Ovary (tissue), 9 donors: ENCODE results near the gene RCN2. TPM values are rescaled to one million over a fixed set of nuclear protein-coding genes. Genes with fewer than 3 reads are reported as not detected.

ENCODE experiments used
- DNase-seq, 5 donors: peaks; one replicate each; pipeline ENCODE4 v3.0.0-alpha.2; 2019 to 2020
- H3K27ac ChIP-seq, 2 donors: fragments of 200-600 bp; one replicate each; pipeline versions ENCODE4 v1.5.1 to v1.8.0; 2019 to 2022
- H3K27me3 ChIP-seq: fragments of 200-600 bp; one replicate; pipeline ENCODE4 v1.8.0; 2022
- H3K36me3 ChIP-seq: fragments of 200-600 bp; sonication (generic); one replicate; pipeline ENCODE4 v1.5.1; 2019
- H3K4me1 ChIP-seq: one replicate; pipeline ENCODE4 v1.8.1; 2013; ENCODE audit warnings: mild to moderate bottlenecking, moderate library complexity; ENCODE audit not compliant: insufficient read depth
- H3K4me3 ChIP-seq: fragments of 200-600 bp; sonication (generic); one replicate; pipeline ENCODE4 v1.5.1; 2017
- H3K9me3 ChIP-seq, 2 donors: fragments of 200-600 bp in 1 of 2; sonication (generic) in 1 of 2; one replicate each; pipeline versions ENCODE4 v1.5.1 to v1.8.1; 2013 to 2019; ENCODE audit warnings: mild to moderate bottlenecking in 1 of 2, moderate library complexity in 1 of 2
- EP300 ChIP-seq: sonication (generic); formaldehyde crosslinking; IDR thresholded peaks from one replicate; pipeline ENCODE4 v1.6.1; 2017; ENCODE audit warnings: antibody characterized with exemption
- POLR2A ChIP-seq: fragments of 450-650 bp; IDR thresholded peaks from one replicate; pipeline ENCODE4 v1.6.1; 2017; ENCODE audit warnings: antibody characterized with exemption, mild to moderate bottlenecking, moderate library complexity
- WGBS, 3 donors: extraction: QIAGEN DNeasy Blood & Tissue Kit in 1 of 3; methylation state at CpG; one replicate each; pipeline versions ENCODE4 v1.1.5 to v1.1.7; 2013 to 2017; 5-methylcytosine and 5-hydroxymethylcytosine counted together
- intact Hi-C, 4 donors: fragments of 100-400 bp; cut with DNase I; formaldehyde crosslinking; loops; one replicate each; pipeline versions ENCODE4 v1.11.0 to v1.15.1; 2022 to 2023
- polyA plus RNA-seq, 2 donors: library from polyadenylated mRNA; stranded (reverse); fragments of 200-250 nt in 1 of 2; fragments of 350-450 nt in 1 of 2; fragmentation: Illumina TruSeq in 1 of 2; extraction: RNeasy Lipid Tissue Mini Kit (QIAGEN cat#74804) in 1 of 2; gene quantifications; one replicate each; pipeline ENCODE4 v1.2.3, GENCODE V29; 2013 to 2014
- total RNA-seq, 7 donors: library from RNA; depleted of rRNA in 2 of 7; stranded (reverse); fragments of >200 nt in 2 of 7; fragmentation: NEBNext Ultra II Directional in 3 of 7; extraction: Animal tissue kit (Norgen Biotek cat#: 25700) in 3 of 7; gene quantifications; one replicate each; pipeline versions ENCODE4 v1.1.0 to v1.2.4, GENCODE V29; 2016 to 2023
- TF ChIP-seq, protein P1 (sequence below), 3 donors: fragments of 450-650 bp in 2 of 3; fragments of 200-600 bp in 1 of 3; IDR thresholded peaks; one replicate each; pipeline versions ENCODE4 v1.5.1 to v1.8.0; 2016 to 2022; ENCODE audit warnings: antibody characterized with exemption in 3 of 3, mild to moderate bottlenecking in 1 of 3
- donor health status: DM: no; HTN: no; CAD: no; lungs with moderate emphysema.
- donor health status: DM: no; HTN: no; CAD: no.
- donor health status: Bipolar disorder and iron deficiency.
- donor health status: DM: yes; HTN: yes; CAD: no.
- donor health status: DM: no; HTN: no; CAD: no.
- donor health status: DM: yes; HTN: yes; CAD: no.

RCN2 gene
- total and polyA plus RNA-seq, 9 donors = 31.7 to 69.2 (median 47.8) TPM

DNA sequence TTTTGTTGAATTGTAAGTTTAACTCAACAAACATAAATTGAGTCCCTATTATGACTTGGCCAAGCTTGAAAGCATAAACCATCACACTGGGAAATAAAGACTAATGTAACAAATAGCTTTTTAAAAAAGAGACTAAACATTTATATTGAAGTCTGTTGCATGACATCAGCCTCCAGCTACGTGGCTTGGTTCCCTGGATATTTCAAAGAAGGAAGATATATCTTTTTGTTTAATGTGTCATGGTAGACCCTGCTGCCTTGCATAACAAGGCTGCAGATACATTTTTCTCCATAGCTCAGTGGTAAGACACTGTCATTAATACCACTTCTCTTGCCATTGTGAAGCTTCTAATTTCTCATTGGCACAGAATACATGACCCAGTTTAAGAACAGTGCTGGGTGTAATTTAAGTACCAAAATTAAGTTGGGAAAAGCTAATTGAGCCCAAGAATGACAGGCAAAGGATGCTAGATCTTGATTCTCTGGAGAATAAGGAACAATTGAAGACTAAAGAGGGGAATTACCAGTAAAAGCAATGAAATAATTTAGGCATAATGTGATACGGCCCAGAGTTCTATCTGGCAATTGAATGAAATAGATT lies 14.0 kb downstream of the RCN2 start:
- Histone ChIP-seq H3K27ac (no peak overlapping the region), H3K4me3 (no peak overlapping the region), H3K27me3 (no peaks in the 10 kb centered on the region), H3K9me3 (no peaks in the 10 kb centered on the region), H3K36me3 (no peaks in the 10 kb centered on the region), H3K4me1 (no peaks in the 10 kb centered on the region)
- intact Hi-C loops = no loop called here
- TF ChIP-seq, protein P1, sequence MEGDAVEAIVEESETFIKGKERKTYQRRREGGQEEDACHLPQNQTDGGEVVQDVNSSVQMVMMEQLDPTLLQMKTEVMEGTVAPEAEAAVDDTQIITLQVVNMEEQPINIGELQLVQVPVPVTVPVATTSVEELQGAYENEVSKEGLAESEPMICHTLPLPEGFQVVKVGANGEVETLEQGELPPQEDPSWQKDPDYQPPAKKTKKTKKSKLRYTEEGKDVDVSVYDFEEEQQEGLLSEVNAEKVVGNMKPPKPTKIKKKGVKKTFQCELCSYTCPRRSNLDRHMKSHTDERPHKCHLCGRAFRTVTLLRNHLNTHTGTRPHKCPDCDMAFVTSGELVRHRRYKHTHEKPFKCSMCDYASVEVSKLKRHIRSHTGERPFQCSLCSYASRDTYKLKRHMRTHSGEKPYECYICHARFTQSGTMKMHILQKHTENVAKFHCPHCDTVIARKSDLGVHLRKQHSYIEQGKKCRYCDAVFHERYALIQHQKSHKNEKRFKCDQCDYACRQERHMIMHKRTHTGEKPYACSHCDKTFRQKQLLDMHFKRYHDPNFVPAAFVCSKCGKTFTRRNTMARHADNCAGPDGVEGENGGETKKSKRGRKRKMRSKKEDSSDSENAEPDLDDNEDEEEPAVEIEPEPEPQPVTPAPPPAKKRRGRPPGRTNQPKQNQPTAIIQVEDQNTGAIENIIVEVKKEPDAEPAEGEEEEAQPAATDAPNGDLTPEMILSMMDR (IDR thresholded peaks at IDR 0.05) = no peak
- DNase-seq = no peak
- WGBS, 3 donors = 43 to 57% (median 51%) methylated on average over 2 of the region's 2 CpGs

DNA sequence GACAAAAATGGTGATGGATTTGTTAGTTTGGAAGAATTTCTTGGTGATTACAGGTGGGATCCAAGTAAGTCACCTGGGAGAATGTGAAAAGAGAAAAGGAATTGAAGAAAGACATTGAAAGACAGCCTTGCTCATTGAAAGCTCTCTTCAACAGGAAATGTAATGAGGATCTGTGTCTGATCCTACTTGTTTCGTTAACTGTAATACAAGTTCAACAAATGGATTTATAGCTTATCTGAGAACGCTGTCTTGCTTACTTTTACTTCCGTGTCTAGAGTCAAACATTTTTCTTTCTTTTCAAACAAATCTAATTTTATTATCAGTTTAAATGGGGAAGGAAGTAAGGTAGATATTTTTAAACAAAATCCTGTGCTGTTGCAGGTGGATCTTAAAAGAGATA lies 15.9 kb downstream of the RCN2 start:
- no peak overlapping the region for H3K4me3 ChIP-seq
- no peak for DNase-seq
- WGBS, 3 donors = 78 to 82% (median 81%) methylated on average over 3 of the region's 3 CpGs
- no peaks in the 10 kb centered on the region for H3K4me1 ChIP-seq
- no peaks in the 10 kb centered on the region for H3K9me3 ChIP-seq
- no peaks in the 10 kb centered on the region for H3K27me3 ChIP-seq
- no peak for TF ChIP-seq EP300
- no peak for TF ChIP-seq POLR2A
- TF ChIP-seq, protein P1 (IDR thresholded peaks at IDR 0.05) = no peak
- H3K27ac ChIP-seq = no peak overlapping the region
- intact Hi-C loops = no loop called here
- H3K36me3 ChIP-seq = no peaks in the 10 kb centered on the region

DNA sequence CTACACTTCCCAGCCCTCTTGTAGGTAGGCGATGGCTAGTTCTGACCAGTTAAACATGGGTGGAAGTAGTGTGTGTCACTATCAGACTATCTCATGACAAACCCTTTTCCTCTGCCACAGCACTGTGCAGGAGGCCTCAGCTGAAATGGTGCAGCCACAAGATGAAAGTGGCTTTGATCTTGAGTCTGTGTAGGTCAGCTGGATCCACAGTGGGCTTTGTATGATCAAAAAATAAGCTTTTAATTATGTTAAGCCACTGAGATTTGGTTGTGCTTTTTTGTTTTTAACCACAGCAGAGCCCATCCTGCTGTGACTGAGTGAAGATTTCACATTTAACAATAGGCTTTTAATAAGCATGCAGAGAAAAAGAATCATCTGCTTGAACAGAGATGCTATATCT lies 19.7 kb downstream of the RCN2 start:
- 92 to 96% (median 94%) methylated on average over 1 of the region's 1 CpG for WGBS, 3 donors
- intact Hi-C loops = no loop called here
- Histone ChIP-seq H3K9me3 (no peaks in the 10 kb centered on the region), H3K4me3 (no peak overlapping the region), H3K36me3 (no peaks in the 10 kb centered on the region), H3K27me3 (no peaks in the 10 kb centered on the region), H3K4me1 (no peaks in the 10 kb centered on the region), H3K27ac (no peak overlapping the region)
- TF ChIP-seq, protein P1 (IDR thresholded peaks at IDR 0.05) = no peak
- TF ChIP-seq POLR2A (no peak), EP300 (no peak)
- DNase-seq = no peak

DNA sequence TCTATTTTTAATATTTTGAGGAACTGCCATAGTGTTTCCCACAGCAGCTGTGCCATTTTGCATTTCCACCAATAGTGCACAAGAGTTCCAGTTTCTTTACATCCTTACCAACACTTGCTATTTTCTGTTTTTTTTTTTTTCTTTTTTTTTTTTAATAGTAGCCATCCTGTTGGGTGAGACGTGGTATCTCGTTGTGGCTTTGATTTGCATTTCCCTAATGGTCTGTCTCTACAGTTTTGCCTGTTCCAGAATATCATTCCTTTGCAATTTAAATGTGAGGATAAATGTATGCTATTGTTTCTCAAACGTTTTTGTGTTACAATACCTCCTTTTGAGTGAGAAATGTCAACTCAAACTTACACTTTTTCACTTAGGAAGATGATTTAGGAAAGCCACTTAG lies 22.4 kb downstream of the RCN2 start:
- intact Hi-C loops = no loop called here
- DNase-seq = no peak
- Histone ChIP-seq H3K4me1 (no peaks in the 10 kb centered on the region), H3K27ac (no peak overlapping the region), H3K4me3 (no peak overlapping the region), H3K27me3 (no peaks in the 10 kb centered on the region), H3K36me3 (no peaks in the 10 kb centered on the region), H3K9me3 (no peaks in the 10 kb centered on the region)
- WGBS, 3 donors = 49 to 56% (median 53%) methylated on average over 3 of the region's 3 CpGs
- TF ChIP-seq EP300 (no peak), POLR2A (no peak)
- TF ChIP-seq, protein P1 (IDR thresholded peaks at IDR 0.05) = no peak
